HG03066 (cell line): Measurements from ENCODE around the gene ATF5.
"Not testable (repeated sequence)": the region's sequence is repeated elsewhere in the genome, so short reads cannot be mapped to it uniquely, and the experiment has no call there.

Experiments used
- ATAC-seq: cut with Tn5 transposase; IDR thresholded peaks from one replicate; pipeline ENCODE4 v1.9.1; 2021; ENCODE audit warnings: low read depth; ENCODE audit not compliant: unreplicated experiment

ATF5 gene

GRCh38 chr19:49920624-49921363 is 8.2 kb upstream of the ATF5 start:
- ATAC-seq: no peak

- no peak for ATAC-seq
Observed at GRCh38 chr19:49921871-49922795, 6.9 kb upstream of the ATF5 start.

- ATAC-seq: no peak
Observed at GRCh38 chr19:49923055-49924003, 5.7 kb upstream of the ATF5 start.

GRCh38 chr19:49924004-49924880 is 4.8 kb upstream of the ATF5 start:
- ATAC-seq: no peak

GRCh38 chr19:49924881-49925210 is 4.2 kb upstream of the ATF5 start:
- not testable (repeated sequence) for ATAC-seq

GRCh38 chr19:49925486-49925885 is 3.5 kb upstream of the ATF5 start:
- no peak for ATAC-seq

- ATAC-seq: no peak
Observed at GRCh38 chr19:49926515-49926914, 2.5 kb upstream of the ATF5 start.

- no peak for ATAC-seq
Observed at GRCh38 chr19:49927526-49928264, 1.3 kb upstream of the ATF5 start.

- peak; percentile 66 for ATAC-seq
Observed at GRCh38 chr19:49929611-49930482, 842 bp downstream of the ATF5 start.

- no peak for ATAC-seq
Observed at GRCh38 chr19:49930483-49931011, 1.5 kb downstream of the ATF5 start.

GRCh38 chr19:49931293-49932040 is 2.5 kb downstream of the ATF5 start:
- no peak for ATAC-seq

GRCh38 chr19:49932041-49932451 is 3.0 kb downstream of the ATF5 start:
- no peak for ATAC-seq

- ATAC-seq: no peak
Observed at GRCh38 chr19:49932731-49933131, 3.7 kb downstream of the ATF5 start.

- ATAC-seq: no peak
Observed at GRCh38 chr19:49933643-49934042, 4.6 kb downstream of the ATF5 start.

- ATAC-seq: no peak
Observed at GRCh38 chr19:49936549-49936948, 7.5 kb downstream of the ATF5 start.

GRCh38 chr19:49937750-49938381 is 8.9 kb downstream of the ATF5 start:
- ATAC-seq: no peak

GRCh38 chr19:49938662-49939061 is 9.7 kb downstream of the ATF5 start:
- ATAC-seq: no peak
